NCI-H1105 (cell line): ENCODE results near the gene C16orf96.

Experiments
- DNase-seq: peaks from one replicate; lab custom pipeline; 2025; lab: John Stamatoyannopoulos, UW

C16orf96 gene

DNA sequence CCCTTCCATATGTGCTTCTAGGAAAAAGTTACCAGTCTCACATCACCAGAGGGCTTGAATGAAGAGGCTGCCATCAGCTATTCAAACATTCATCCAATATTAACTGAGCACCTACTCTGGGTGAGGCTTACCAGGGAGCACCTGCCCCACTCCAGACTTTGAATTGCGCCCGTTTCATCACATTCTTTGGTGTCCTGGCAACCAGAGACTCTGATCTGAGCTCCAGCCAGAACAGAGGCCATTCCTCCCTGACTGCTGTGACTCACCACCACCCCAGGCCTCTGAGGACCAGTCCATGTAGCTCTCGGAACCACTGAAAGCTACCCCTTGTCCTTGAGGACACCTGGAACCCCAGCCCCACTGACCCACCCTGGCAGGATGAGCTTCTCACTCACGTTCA lies at the start of gene C16orf96:
C16orf96 (plus strand) TSS at position 229 of the 400 bp plus-strand sequence; CDS start at position 379, 150 bp downstream.
- no peak for DNase-seq

DNA sequence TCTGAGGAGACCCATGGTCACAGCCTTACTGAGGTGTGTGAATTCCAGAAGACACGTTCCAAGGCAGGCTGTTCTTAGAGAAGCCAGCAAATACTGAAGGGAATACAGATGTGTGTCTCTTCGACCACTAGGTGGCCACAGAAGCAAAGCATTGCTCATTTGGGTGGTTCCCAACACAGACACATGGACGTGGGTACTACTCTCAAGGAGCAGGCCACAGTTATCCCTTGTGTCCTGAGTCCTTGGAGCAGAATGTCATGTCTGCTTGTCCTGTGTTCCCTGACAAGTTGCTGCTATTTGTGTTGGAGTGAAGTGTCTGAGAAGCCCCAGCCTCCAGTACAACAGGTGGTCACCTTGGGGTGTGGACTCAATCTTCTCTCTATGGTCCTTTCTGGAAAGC lies 49.7 kb upstream of the C16orf96 start:
- DNase-seq, result peak; percentile 20

DNA sequence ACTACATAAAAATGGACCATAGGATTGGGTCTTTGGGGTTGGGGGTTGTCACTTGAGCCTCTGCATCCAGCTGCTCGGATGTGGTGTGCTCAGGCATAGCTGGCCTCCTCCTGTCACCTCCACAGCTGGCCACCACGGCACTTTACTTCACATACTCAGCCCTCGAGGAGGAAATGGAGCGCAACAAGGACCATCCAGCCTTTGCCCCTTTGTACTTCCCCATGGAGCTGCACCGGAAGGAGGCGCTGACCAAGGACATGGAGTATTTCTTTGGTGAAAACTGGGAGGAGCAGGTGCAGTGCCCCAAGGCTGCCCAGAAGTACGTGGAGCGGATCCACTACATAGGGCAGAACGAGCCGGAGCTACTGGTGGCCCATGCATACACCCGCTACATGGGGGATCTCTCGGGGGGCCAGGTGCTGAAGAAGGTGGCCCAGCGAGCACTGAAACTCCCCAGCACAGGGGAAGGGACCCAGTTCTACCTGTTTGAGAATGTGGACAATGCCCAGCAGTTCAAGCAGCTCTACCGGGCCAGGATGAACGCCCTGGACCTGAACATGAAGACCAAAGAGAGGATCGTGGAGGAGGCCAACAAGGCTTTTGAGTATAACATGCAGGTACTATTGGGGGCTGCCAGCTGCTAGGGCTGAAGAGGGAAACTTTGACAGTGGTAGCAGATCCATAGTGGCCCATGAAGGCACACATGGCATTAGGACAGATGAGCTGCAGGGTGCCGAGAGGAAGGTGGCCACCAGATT lies 48.4 kb upstream of the C16orf96 start:
- DNase-seq, result no peak

DNA sequence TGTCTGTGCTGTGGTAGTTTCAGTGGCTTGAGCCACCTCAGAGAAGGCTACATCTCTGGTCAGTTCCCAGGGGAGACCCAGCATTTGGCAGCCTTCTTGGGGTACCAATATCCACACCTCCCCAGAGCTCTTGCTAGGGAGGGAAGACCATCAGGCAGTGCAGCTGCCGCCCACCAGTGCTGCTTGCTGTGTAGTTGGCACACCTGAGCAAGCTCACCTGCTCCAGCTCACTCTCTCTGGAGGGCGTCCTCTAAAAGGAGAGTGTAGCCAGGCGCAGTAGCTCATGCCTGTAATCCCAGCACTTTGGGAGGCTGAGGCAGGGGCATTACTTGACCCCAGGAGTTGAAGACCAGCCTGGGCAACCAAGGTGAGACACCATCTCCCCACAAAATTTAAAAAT lies 47.3 kb upstream of the C16orf96 start:
- DNase-seq, result no peak

DNA sequence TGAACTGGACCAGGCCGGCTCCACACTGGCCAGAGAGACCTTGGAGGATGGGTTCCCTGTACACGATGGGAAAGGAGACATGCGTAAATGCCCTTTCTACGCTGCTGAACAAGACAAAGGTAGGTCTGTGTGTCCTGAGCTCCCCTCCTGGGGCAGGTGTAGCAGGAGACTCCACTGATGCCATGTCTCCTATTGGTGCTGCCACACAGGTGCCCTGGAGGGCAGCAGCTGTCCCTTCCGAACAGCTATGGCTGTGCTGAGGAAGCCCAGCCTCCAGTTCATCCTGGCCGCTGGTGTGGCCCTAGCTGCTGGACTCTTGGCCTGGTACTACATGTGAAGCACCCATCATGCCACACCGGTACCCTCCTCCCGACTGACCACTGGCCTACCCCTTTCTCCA lies 46.7 kb upstream of the C16orf96 start:
- no peak for DNase-seq

DNA sequence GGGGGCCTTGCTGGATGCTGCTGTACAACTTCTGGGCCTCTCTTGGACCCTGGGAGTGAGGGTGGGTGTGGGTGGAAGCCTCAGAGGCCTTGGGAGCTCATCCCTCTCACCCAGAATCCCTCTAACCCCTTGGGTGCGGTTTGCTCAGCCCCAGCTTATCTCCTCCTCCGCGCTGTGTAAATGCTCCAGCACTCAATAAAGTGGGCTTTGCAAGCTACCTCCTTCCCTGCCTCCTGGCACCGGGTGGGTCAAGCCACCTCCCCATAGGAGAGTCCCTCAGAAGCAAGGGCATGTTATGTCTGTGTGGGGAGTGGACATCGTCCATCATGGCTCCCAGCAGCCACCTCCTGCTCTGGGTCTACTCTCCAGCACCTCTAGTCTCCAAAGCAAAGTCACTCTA lies 46.0 kb upstream of the C16orf96 start:
- DNase-seq, result no peak

DNA sequence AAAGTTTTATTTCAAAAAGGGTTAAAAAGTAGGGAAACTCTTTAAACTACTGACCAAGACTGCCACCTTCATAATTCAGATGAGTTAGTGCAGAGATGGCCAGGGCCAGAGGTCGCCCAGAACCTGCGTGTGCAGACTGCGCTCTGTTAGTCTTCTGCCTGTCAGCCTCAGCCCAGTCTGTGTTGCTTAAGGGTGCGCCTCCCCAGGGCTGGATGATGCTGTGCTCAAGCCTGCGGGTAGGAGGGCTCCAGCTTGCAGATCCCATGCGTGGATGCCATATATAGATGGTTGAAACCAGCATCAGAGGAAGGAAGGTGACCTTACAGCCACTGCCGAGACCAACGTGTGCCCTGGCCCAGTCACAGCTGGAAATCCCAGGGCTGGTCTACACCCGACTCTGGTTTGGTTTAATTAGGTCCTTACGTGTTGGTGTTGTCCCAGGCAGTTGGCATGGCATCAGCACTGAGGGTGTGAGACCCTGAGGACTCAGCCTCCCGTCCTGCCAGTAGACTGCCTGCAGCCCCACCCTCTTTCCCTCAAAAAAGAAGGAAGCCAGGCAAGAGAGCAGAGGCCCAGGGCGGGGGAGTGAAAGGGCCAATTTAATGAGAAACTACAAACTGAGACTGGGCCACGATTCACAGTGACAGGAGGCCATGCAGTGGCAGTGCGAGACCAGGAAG lies 45.3 kb upstream of the C16orf96 start:
- DNase-seq, result no peak

DNA sequence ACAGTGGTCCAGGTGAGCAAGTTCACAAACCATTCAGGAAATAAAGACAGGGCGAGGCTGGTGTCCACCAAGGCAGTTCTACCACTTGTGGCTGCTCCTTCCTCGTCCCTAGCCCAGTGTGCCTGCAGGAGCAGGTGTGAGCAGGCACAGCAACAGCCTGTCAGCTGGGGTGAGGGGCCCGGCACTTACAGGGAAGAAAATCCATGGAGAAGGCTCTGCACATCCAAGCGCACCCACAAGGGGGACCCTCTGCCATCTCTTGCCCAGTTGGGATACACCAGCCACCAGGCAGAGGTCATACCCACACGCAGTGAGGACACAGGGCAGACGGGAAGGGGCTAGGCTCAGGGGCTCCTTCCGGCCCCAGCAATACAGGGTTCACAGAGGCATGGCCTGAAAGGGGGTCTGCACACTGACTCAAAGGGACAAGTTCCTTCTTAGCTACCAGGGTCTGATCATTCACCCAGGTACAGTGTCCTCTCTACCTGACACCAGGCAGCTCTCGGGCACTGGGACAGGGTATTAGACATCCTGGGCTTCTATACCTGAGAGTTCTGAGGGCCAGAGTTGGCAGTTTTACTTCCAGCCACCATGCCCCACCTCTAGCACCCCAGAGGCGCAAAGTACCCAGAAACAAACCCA lies 44.6 kb upstream of the C16orf96 start:
- peak; percentile 32 for DNase-seq

DNA sequence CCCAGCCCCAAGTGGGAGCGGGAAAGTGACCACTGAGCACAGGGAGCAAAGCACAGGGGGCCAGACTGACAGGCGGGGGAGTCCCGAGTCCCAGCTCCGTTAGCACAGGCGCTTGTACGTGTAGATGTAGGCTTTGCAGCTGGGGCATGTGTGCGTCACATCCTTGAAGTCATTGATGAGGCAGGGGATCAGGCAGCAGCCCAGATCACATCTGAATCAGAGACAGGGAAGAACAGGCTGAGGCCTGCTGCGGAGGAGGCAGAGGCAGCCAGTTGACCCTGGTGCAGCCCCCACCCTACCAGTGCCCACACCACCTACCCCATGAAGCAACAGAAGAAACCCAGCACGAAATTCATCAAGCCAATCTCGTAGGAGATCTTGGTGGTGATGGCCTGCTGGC lies 43.7 kb upstream of the C16orf96 start:
- DNase-seq, result no peak

DNA sequence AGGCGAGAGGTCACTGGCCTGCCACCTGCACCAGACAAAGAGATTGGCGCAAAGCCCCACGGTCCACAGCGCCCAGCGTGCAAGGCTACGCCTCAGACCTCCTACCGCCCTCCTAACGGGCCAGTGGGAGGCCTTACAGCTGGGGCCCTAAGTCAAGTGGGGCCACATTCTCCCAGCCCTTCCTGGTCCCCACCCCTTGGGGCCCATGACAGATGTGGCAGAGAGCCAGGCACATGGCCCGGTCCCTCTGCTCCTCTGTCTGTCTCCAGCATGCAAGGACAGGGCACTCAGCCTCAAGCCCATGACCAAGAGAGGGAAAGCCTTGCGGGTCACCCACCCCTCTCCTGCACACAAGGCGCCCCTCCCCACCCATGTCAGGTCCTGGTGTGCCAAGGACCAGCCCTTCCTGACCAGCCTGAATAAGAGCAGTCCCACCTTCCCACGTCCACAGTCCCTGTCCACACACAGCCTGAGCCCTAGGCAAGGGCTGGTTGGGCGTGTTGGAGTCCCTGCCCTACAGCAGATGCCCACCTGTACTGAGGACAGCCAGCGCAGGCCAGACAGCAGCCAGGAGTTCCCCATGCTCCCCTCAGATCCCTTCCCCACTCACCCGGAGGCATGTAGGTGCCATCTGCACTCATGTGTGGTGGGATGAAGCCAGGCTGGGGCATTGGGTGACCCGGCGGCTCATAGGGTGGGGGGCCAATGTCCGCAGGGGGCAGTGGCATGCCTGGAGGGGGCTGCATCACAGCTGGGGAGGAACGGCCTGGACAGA lies 42.9 kb upstream of the C16orf96 start:
- no peak for DNase-seq

DNA sequence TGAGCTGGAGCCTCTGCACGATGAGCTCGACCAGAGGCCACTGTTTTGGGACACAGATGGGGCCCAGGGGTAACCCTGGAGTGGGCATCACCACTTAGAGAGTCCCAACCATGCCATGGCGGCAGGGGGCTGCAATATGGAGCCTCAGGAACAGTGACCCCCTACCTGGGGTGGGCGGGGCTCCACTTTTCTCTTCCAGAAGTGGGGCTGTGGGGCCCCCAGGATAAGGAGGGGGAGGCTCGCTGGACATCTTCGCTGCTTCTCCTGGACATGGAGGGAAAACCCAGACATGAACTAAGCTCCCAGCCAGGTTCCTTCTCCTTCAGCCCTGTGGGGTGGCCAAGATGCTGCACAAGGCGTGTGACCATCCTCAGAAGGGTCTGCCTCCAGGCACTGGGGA lies 42.3 kb upstream of the C16orf96 start:
- no peak for DNase-seq

DNA sequence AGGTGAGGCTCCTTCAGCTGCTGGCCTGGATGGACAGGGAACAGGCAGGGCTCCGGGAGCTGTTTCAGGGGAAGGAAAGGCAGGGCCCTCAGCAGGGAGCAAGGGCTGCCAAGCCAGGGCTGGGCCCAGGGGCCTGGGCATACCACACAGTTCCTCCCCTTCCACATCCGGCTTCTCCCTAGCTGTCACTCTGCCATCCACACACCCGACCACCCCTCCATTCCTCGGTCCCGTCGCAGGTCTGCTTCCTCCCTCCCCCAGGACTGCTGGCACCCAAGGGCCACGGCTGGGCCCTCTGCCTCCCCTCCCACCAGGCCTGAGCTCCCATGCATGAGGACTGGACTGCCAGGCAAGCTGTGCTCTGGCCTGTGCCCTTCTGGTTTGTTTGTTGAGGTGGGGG lies 41.5 kb upstream of the C16orf96 start:
- no peak for DNase-seq

DNA sequence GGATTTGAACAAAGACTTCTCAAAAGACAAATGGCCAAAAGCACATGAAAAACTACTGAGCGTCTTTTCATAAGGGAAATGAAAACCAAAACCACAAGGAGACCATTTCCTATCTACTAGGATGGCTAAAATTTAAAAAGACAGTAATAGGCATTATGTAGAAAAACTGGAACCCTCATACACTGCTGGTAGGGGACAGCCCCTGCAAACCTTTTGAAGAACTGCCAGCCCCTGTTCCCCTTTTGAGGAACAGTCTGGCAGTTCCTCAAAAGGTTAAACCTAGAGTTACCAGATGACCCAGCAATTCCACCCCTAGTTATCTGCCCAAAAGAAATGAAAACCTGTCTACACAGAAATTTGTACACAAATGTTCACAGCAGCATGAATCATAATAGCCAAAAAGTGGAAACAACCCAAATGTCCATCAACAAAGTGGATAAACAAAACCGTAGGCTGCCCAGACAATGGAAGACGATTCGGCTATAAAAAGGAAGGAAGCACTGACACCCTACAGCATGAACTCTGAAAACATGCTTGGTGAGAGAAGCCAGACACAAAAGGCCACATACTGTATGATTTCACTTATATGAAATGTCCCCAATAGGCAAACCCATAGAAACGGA lies 40.4 kb upstream of the C16orf96 start:
- no peak for DNase-seq

DNA sequence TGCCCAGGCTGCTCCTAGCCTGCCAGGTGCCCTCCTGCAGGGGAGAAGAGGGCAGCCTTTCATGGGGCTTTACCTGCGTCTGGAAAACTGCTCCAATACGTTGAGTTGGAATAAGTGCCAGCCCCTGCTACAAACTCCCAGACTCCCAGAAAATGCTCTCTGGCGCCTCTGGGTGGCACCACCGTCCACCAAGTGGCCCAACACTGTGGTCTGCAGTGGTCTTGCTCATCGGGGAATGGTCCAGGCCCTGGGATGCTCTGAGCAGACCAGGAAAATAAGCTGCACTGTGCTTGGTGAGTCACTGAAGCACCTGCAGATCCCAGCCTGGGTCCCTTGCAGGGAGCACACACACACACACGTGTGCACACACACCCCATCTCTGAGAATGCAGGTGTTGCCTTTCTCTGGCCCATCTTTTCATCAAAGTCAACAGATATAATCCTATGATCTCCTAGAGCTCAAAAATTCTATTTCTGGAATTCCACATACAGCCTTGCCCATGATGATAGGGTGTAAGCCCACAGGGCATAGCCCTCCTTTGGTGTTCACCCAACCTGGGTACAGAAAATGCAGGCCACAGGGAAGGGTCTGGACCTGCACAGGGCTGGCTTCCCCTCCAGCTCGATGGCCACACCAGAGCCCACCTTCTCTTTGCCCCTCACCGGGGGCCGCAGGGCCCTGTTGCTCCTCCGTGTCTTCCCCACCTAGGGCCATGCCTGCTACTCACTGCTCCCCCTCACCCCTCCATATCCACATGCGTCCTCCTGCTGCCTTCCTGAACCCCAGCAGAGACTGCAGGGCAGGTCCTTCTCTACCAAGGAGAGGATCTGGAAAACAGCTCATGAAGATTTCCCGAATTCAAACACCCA lies 38.1 kb upstream of the C16orf96 start:
- DNase-seq, result no peak

DNA sequence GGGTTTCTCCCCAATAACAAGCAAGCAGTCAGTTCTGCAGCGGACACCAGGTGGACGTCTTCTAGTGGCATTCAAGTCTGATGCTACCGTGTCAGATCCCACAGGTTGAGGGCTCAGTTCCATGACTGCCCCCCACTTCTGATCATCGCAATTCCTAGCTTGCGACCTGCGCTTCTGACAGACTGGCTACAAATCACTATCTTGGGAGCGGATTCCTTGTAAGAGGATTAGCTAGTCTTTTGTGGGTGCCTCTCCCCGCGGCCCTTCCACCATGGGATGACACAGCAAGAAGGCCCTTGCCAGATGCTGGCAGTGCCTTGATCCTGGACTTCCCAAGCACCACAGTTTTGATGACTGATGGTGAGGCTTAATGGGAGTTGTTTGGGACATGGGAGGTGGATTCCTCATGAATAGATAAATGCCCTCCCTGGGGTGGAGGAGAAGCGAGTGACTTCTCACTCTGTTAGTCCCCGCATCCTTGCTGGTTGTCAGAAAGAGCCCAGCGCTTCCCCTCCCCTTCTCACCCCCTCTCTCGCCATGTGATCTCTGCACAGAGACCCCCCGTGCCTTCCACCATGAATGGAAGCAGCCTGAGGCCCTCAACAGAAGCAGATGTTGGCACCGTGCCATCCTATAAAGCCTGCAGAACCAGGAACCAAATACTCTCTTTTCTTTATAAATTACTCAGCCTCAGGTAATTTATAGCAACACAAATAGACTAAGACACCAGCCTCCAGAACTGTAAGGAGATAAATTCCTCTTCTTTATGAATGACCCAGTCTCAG lies 36.7 kb upstream of the C16orf96 start:
- no peak for DNase-seq

DNA sequence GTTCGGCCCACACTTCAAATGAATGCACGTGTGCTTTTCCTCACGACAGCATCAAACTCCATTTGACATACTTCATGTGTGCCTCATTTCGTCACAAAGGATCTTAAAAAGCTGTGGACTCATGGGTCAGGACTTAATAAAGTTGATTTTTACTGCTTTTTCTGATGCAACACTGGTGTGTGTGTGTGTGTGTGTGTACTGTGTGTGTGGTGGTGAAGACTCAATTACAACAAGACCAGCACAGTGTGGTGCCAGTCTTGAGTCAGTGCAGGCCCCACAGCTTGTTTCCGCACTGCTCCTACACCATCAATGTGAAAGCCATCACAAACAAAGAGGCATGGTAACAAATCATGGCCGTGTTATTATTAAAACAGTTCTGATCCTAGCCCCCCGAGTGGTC lies 35.2 kb upstream of the C16orf96 start:
- no peak for DNase-seq

DNA sequence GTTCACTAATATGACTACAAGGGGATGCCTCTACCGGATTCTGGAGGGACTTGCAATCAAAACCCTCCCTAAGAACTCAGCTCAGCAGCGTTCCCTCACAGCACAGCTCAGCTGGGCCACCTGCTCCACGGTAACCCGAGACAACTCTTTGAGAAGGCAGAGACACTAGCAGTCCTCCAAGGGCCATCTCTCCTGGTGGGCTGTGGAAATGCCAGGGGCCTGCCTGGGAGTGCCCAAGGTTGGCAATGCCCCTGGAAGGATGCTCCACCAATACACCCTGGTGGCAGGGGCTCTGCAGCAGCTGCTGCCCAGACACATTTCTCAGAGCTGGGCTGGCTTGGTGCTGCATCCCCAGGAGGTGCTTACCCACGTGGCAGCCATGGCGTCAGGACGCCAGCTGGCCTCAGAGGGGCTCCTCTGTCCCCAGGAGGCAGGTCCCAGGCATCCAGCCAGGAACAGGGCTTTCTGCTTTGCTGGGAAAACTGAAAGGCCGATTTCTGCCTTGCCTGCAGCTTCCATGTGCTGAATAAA lies 34.0 kb upstream of the C16orf96 start:
- DNase-seq, result no peak

DNA sequence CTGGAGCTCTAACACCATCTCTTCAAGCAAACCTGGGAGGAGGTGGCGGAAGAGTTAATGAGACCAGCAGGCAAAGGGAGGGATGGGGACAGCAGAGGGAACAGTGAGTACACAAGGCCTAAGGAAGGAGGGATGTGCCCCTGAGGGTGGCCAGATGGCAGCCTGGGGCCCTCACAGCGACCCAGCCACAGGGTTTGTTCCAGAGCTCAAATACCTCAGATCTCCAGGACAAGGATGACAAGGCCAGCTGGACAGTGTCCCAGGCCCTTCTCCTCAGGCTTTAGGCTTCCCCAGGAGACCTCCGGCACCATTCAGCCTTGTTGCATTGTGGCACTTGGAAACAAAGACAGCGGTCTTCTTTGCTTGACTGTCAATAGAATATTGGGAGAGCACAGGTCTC lies 32.5 kb upstream of the C16orf96 start:
- no peak for DNase-seq

DNA sequence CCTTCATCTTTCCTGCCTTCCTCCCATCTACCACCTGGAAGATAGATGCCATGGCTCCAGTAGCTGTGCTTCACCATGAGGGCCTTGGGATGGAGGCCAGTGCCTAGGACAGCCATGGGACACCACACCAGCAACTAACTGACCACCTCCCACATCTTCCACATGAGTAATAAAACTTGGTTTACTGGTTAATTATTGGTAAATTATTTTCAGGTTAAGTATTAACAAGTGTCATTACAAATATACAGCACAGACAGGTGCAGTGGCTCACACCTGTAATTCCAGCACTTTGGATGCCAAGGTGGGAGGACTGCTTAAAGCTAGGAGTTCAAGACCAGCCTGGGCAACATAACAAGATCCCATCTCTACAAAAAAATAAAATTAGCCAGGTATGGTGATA lies 31.6 kb upstream of the C16orf96 start:
- no peak for DNase-seq

DNA sequence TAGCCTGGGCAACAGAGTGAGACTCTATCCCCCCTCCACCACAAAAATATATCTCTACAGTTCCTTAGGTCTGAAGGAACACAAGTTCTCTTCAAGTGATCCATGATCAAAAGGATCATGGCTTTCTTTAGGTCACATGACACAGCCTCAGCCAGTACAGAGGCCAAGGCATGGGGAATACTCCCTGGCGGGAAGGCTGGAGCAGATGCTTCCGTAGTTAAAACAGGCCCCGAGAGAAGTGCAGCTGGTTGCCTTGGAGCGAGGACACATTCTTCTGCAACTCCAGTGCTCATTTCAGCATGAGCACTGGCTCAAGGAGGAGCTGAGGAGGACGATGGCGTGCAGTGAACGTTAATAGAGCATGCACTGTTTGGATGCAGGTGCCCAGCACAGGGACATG lies 31.1 kb upstream of the C16orf96 start:
- DNase-seq, result no peak
